ENCODE results near the gene UBE2B. TPM values are rescaled to one million over a fixed set of nuclear protein-coding genes. Genes with fewer than 3 reads are reported as not detected.

Gene UBE2B
- total RNA-seq, 1 experiment from 2014 or later: 39.7 TPM

DNA sequence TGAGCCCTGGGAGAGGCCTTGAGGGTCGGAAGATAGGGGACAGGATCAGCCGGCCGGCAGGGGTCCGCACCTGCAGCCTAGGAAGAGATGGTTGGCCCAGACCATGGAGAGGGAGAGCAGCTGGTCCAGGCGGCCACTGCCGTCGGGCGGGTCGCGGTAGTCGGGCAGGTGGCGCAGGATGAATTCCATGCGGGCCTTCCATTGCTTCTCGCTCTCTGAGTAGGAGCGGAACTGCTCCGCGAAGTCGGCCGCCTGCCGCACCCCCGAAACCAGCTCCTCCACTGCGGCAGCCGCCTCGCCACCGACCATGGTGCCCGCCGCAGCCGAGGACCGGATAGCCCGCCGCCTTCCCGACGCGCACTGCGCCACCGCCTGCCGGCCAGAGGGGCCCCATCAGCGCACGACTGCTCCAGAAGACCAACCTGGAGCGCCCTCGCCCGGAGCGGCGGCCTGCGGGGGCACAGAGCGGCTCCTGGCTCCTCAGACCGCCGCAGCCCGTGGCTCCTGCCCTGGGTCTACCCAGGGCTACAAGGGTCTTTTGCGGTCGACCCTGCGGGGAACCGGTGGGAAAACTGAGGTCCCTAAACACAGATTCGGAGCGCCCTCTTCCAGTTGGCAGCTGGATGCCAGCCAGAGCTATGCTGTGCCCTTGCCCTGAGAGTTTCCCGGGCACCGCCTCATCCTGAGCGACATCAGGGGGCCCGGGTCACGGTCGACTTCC is 40.3 kb downstream of the UBE2B start, which contains the start of gene CDKN2AIPNL (continued):
- TF ChIP-seq, protein P1, sequence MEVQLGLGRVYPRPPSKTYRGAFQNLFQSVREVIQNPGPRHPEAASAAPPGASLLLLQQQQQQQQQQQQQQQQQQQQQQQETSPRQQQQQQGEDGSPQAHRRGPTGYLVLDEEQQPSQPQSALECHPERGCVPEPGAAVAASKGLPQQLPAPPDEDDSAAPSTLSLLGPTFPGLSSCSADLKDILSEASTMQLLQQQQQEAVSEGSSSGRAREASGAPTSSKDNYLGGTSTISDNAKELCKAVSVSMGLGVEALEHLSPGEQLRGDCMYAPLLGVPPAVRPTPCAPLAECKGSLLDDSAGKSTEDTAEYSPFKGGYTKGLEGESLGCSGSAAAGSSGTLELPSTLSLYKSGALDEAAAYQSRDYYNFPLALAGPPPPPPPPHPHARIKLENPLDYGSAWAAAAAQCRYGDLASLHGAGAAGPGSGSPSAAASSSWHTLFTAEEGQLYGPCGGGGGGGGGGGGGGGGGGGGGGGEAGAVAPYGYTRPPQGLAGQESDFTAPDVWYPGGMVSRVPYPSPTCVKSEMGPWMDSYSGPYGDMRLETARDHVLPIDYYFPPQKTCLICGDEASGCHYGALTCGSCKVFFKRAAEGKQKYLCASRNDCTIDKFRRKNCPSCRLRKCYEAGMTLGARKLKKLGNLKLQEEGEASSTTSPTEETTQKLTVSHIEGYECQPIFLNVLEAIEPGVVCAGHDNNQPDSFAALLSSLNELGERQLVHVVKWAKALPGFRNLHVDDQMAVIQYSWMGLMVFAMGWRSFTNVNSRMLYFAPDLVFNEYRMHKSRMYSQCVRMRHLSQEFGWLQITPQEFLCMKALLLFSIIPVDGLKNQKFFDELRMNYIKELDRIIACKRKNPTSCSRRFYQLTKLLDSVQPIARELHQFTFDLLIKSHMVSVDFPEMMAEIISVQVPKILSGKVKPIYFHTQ (CRISPR knock-in tag; IDR thresholded peaks at IDR 0.05): no peak
- 0 out of 2 replicates have a peak, but pooled peaks have one; percentile 32 for TF ChIP-seq RELA (CRISPR knock-in tag; IDR thresholded peaks at IDR 0.05; ENCODE audit: borderline replicate concordance)

DNA sequence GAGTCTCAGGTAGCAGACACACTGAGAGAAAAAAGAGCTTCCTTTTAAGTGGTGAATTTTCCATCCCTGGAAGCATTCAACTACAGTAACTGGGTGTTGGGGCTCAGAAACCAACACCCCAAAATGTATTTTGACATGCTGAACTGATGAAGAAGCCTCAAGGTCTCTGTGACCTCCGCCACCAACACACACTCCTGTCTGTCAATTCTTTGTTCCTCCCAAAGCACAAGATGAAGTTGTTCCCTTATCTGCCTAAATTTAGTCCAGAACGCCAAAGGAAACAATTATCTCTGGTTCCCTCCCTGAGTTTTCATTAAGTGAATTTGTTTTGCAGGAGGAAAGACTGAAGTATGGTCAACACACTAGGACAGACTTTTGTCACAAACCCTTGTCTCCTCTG is 41.7 kb downstream of the UBE2B start:
- TF ChIP-seq RELA (CRISPR knock-in tag; IDR thresholded peaks at IDR 0.05; ENCODE audit: borderline replicate concordance): no peak
- no peak for TF ChIP-seq ZNF317 (CRISPR knock-in tag; IDR thresholded peaks at IDR 0.05; ENCODE audit: borderline replicate concordance, low read depth)
- TF ChIP-seq ETV6 (CRISPR knock-in tag; IDR thresholded peaks at IDR 0.05): no peak
- no peak for TF ChIP-seq FOXP1 (CRISPR knock-in tag; IDR thresholded peaks at IDR 0.05; ENCODE audit: borderline replicate concordance)
- TF ChIP-seq, protein P2, sequence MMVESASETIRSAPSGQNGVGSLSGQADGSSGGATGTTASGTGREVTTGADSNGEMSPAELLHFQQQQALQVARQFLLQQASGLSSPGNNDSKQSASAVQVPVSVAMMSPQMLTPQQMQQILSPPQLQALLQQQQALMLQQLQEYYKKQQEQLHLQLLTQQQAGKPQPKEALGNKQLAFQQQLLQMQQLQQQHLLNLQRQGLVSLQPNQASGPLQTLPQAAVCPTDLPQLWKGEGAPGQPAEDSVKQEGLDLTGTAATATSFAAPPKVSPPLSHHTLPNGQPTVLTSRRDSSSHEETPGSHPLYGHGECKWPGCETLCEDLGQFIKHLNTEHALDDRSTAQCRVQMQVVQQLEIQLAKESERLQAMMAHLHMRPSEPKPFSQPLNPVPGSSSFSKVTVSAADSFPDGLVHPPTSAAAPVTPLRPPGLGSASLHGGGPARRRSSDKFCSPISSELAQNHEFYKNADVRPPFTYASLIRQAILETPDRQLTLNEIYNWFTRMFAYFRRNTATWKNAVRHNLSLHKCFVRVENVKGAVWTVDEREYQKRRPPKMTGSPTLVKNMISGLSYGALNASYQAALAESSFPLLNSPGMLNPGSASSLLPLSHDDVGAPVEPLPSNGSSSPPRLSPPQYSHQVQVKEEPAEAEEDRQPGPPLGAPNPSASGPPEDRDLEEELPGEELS (CRISPR knock-in tag; IDR thresholded peaks at IDR 0.05): no peak
- TF ChIP-seq NR2C2 (CRISPR knock-in tag; IDR thresholded peaks at IDR 0.05): no peak
- no peak for TF ChIP-seq SMAD3 (CRISPR knock-in tag; IDR thresholded peaks at IDR 0.05; ENCODE audit: borderline replicate concordance)
- TF ChIP-seq TEAD4 (CRISPR knock-in tag; IDR thresholded peaks at IDR 0.05): no peak
- TF ChIP-seq, protein P3, sequence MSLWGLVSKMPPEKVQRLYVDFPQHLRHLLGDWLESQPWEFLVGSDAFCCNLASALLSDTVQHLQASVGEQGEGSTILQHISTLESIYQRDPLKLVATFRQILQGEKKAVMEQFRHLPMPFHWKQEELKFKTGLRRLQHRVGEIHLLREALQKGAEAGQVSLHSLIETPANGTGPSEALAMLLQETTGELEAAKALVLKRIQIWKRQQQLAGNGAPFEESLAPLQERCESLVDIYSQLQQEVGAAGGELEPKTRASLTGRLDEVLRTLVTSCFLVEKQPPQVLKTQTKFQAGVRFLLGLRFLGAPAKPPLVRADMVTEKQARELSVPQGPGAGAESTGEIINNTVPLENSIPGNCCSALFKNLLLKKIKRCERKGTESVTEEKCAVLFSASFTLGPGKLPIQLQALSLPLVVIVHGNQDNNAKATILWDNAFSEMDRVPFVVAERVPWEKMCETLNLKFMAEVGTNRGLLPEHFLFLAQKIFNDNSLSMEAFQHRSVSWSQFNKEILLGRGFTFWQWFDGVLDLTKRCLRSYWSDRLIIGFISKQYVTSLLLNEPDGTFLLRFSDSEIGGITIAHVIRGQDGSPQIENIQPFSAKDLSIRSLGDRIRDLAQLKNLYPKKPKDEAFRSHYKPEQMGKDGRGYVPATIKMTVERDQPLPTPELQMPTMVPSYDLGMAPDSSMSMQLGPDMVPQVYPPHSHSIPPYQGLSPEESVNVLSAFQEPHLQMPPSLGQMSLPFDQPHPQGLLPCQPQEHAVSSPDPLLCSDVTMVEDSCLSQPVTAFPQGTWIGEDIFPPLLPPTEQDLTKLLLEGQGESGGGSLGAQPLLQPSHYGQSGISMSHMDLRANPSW (CRISPR knock-in tag; conservative IDR thresholded peaks at IDR 0.05; ENCODE audit: low read depth): no peak
- no peak for TF ChIP-seq NFE2L1 (CRISPR knock-in tag; IDR thresholded peaks at IDR 0.05)
- no peak for TF ChIP-seq ZNF423 (CRISPR knock-in tag; IDR thresholded peaks at IDR 0.05)
- TF ChIP-seq, protein P4, sequence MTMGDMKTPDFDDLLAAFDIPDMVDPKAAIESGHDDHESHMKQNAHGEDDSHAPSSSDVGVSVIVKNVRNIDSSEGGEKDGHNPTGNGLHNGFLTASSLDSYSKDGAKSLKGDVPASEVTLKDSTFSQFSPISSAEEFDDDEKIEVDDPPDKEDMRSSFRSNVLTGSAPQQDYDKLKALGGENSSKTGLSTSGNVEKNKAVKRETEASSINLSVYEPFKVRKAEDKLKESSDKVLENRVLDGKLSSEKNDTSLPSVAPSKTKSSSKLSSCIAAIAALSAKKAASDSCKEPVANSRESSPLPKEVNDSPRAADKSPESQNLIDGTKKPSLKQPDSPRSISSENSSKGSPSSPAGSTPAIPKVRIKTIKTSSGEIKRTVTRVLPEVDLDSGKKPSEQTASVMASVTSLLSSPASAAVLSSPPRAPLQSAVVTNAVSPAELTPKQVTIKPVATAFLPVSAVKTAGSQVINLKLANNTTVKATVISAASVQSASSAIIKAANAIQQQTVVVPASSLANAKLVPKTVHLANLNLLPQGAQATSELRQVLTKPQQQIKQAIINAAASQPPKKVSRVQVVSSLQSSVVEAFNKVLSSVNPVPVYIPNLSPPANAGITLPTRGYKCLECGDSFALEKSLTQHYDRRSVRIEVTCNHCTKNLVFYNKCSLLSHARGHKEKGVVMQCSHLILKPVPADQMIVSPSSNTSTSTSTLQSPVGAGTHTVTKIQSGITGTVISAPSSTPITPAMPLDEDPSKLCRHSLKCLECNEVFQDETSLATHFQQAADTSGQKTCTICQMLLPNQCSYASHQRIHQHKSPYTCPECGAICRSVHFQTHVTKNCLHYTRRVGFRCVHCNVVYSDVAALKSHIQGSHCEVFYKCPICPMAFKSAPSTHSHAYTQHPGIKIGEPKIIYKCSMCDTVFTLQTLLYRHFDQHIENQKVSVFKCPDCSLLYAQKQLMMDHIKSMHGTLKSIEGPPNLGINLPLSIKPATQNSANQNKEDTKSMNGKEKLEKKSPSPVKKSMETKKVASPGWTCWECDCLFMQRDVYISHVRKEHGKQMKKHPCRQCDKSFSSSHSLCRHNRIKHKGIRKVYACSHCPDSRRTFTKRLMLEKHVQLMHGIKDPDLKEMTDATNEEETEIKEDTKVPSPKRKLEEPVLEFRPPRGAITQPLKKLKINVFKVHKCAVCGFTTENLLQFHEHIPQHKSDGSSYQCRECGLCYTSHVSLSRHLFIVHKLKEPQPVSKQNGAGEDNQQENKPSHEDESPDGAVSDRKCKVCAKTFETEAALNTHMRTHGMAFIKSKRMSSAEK (CRISPR knock-in tag; IDR thresholded peaks at IDR 0.05; ENCODE audit: borderline replicate concordance): no peak
- TF ChIP-seq OVOL2 (CRISPR knock-in tag; IDR thresholded peaks at IDR 0.05; ENCODE audit: borderline replicate concordance): no peak
- TF ChIP-seq EMX1 (CRISPR knock-in tag; IDR thresholded peaks at IDR 0.05): no peak
- no peak for TF ChIP-seq CREB1 (CRISPR knock-in tag; IDR thresholded peaks at IDR 0.05)
- TF ChIP-seq RORB (CRISPR knock-in tag; IDR thresholded peaks at IDR 0.05): no peak
- TF ChIP-seq ZNF138 (CRISPR knock-in tag; conservative IDR thresholded peaks at IDR 0.05): no peak
- peaks cover 42% of the 10 kb centered on the region for H3K4me1 Mint-ChIP-seq
- no peak overlapping the region; the same call in 1 of the 2 replicates for H3K4me3 Mint-ChIP-seq
- no peaks in the 10 kb centered on the region for H3K9me3 Mint-ChIP-seq
- H3K27ac Mint-ChIP-seq: peak overlapping the region; percentile 38; the same call in 1 of the 2 replicates
- ATAC-seq (no peak), DNase-seq (ENCODE audit: low spot score) (no peak)
- POLR2A ChIA-PET: interaction anchor here (0.8 to 2.9 kb wide), 3 partner anchors 15 to 54 kb away, joined by 4 to 9 read pairs (median 8); partner anchors contain the start of gene UBE2B
- H3K36me3 Mint-ChIP-seq: peaks cover 8% of the 10 kb centered on the region; the same call in 1 of the 2 replicates
- CTCF ChIA-PET: interaction anchor here (1.1 to 1.4 kb wide), 3 partner anchors 46 to 174 kb away, joined by 3 to 11 read pairs (median 4); no protein-coding TSS in a partner anchor
- no peaks in the 10 kb centered on the region for H3K27me3 Mint-ChIP-seq (ENCODE audit: low read depth)
